Adrenal gland (tissue), 5 donors: Measurements from ENCODE around the gene ZBTB7B.

ENCODE experiments used
- POLR2A ChIP-seq, 2 donors: fragments of 450-650 bp; IDR thresholded peaks; one replicate each; pipeline ENCODE4 v1.6.1; 2017; ENCODE audit warnings: antibody characterized with exemption in 2 of 2, mild to moderate bottlenecking in 2 of 2, moderate library complexity in 1 of 2
- TF ChIP-seq, protein P1 (sequence below), 6 experiments: fragments of 450-650 bp in 4 of 6; fragments of 200-600 bp in 2 of 6; sonication (generic) in 1 of 6; IDR thresholded peaks; 1 replicate in 5 of 6; 2 replicates in 1 of 6; pipeline versions ENCODE4 v1.5.1 to v1.8.0; 2016 to 2021; ENCODE audit warnings: antibody characterized with exemption in 6 of 6, mild to moderate bottlenecking in 2 of 6, moderate library complexity in 1 of 6
- donor health status: DM: no; HTN: no; CAD: no.

DNA sequence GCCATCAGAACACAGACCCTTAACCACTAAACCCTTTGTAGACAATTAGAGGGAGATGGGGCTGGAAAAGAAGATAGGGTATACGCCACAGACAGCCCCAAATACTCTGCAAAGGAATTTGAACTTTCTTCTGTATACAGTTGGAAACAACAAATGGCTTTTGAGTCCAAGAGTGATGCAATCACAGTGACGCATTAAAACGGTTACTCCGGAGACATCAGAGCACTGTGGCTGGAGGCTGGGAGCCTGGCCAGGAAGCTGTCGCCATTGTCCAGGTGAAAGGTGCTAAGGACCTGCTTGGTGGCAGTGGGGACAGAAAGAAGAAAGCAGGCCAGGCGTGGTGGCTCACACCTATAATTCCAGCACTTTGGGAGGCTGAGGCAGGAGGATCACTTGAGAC is 15.3 kb upstream of the ZBTB7B start:
- TF ChIP-seq, protein P1, sequence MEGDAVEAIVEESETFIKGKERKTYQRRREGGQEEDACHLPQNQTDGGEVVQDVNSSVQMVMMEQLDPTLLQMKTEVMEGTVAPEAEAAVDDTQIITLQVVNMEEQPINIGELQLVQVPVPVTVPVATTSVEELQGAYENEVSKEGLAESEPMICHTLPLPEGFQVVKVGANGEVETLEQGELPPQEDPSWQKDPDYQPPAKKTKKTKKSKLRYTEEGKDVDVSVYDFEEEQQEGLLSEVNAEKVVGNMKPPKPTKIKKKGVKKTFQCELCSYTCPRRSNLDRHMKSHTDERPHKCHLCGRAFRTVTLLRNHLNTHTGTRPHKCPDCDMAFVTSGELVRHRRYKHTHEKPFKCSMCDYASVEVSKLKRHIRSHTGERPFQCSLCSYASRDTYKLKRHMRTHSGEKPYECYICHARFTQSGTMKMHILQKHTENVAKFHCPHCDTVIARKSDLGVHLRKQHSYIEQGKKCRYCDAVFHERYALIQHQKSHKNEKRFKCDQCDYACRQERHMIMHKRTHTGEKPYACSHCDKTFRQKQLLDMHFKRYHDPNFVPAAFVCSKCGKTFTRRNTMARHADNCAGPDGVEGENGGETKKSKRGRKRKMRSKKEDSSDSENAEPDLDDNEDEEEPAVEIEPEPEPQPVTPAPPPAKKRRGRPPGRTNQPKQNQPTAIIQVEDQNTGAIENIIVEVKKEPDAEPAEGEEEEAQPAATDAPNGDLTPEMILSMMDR (IDR thresholded peaks at IDR 0.05) = no peak
- TF ChIP-seq POLR2A (IDR thresholded peaks at IDR 0.05) = no peak
